HEK293 (cell line): ENCODE measurements around the gene ABCC10.
"Not testable (repeated sequence)": the region's sequence is repeated elsewhere in the genome, so short reads cannot be mapped to it uniquely, and the experiment has no call there.

Source experiments
- CTCF ChIA-PET: fragments of 350-600 bp; formaldehyde crosslinking; extraction: SDS; loops from one replicate; lab custom pipeline; 2021; ENCODE audit warnings: antibody characterized with exemption; lab: Yijun Ruan, JAX
- POLR2A ChIA-PET: fragments of 300-600 bp; formaldehyde crosslinking; extraction: SDS; loops from one replicate; lab custom pipeline; 2020; ENCODE audit warnings: antibody characterized with exemption, inconsistent platforms; lab: Yijun Ruan, JAX
- H3K27ac ChIP-seq: fragments of 200-500 bp; sonication (Bioruptor generic); 2 replicates; pipeline ENCODE4 v1.5.1; 2014; ENCODE audit warnings: low read depth, low read length, control low read depth, inconsistent platforms; ENCODE audit errors: extremely low read depth
- H3K36me3 ChIP-seq, 2 experiments: fragments of 200-500 bp in 1 of 2; sonication (Bioruptor generic) in 1 of 2; 1 replicate in 1 of 2; 2 replicates in 1 of 2; pipeline ENCODE4 v1.5.1; 2014 to 2017; ENCODE audit warnings: inconsistent platforms in 2 of 2, low read length in 2 of 2; ENCODE audit not compliant: control insufficient read depth in 2 of 2, insufficient read depth in 1 of 2
- H3K4me1 ChIP-seq: fragments of 200-500 bp; sonication (Bioruptor generic); 2 replicates; pipeline ENCODE4 v1.5.1; 2014; ENCODE audit warnings: mild to moderate bottlenecking, low read length, inconsistent platforms; ENCODE audit not compliant: control insufficient read depth, insufficient read depth
- H3K4me3 ChIP-seq: 2 replicates; pipeline ENCODE4 v1.5.1; 2011; ENCODE audit warnings: low read depth, mild to moderate bottlenecking, control low read depth, low read length, moderate library complexity
- H3K9me3 ChIP-seq: fragments of 200-500 bp; sonication (Bioruptor generic); 2 replicates; pipeline ENCODE4 v1.5.1; 2014; ENCODE audit warnings: low read depth, low read length, inconsistent platforms; ENCODE audit not compliant: control insufficient read depth, insufficient read depth
- EGR2 ChIP-seq: fragments of 450-650 bp; formaldehyde crosslinking; IDR thresholded peaks from 2 replicates; pipeline ENCODE4 v1.5.1; 2016; ENCODE audit warnings: low read depth, missing biosample characterization, missing genetic modification characterization
- HOXA7 ChIP-seq: sonication (generic); formaldehyde crosslinking; IDR thresholded peaks from 2 replicates; pipeline ENCODE4 v1.8.1; 2022; ENCODE audit warnings: missing genetic modification reagents, borderline replicate concordance
- SALL2 ChIP-seq: fragments of 450-650 bp; formaldehyde crosslinking; IDR thresholded peaks from 2 replicates; pipeline ENCODE4 v1.5.0; 2017; ENCODE audit warnings: missing biosample characterization, mild to moderate bottlenecking, missing genetic modification characterization, borderline replicate concordance
- SP2 ChIP-seq: fragments of 450-650 bp; formaldehyde crosslinking; IDR thresholded peaks from 2 replicates; pipeline ENCODE4 v1.5.1; 2016; ENCODE audit warnings: missing biosample characterization, missing genetic modification characterization
- TRIM28 ChIP-seq: IDR thresholded peaks from 2 replicates; pipeline ENCODE4 v1.6.1; 2011; ENCODE audit warnings: low read length, control low read depth, borderline replicate concordance
- ZBTB17 ChIP-seq: fragments of 450-650 bp; formaldehyde crosslinking; IDR thresholded peaks from 2 replicates; pipeline ENCODE4 v1.5.1; 2016; ENCODE audit warnings: missing biosample characterization, missing genetic modification characterization
- ZFP37 ChIP-seq: fragments of 450-650 bp; formaldehyde crosslinking; IDR thresholded peaks from 2 replicates; pipeline ENCODE4 v1.5.1; 2016; ENCODE audit warnings: missing biosample characterization, missing genetic modification characterization
- ZNF121 ChIP-seq: fragments of 450-650 bp; formaldehyde crosslinking; IDR thresholded peaks from 2 replicates; pipeline ENCODE4 v1.5.1; 2016; ENCODE audit warnings: missing biosample characterization, missing genetic modification characterization
- ZNF138 ChIP-seq: fragments of 450-650 bp; formaldehyde crosslinking; IDR thresholded peaks from 2 replicates; pipeline ENCODE4 v1.5.1; 2016; ENCODE audit warnings: missing biosample characterization, missing genetic modification characterization, borderline replicate concordance
- ZNF169 ChIP-seq: fragments of 450-650 bp; formaldehyde crosslinking; IDR thresholded peaks from 2 replicates; pipeline ENCODE4 v1.5.1; 2016; ENCODE audit warnings: missing biosample characterization, missing genetic modification characterization
- ZNF274 ChIP-seq, 2 experiments: fragments of 200-500 bp in 1 of 2; fragments of 450-650 bp in 1 of 2; sonication (Bioruptor generic) in 1 of 2; formaldehyde crosslinking in 1 of 2; IDR thresholded peaks; 2 replicates each; pipeline versions ENCODE4 v1.5.1 to v1.6.1; 2014 to 2016; ENCODE audit warnings: borderline replicate concordance in 1 of 2, inconsistent platforms in 1 of 2, low read length in 1 of 2, missing biosample characterization in 1 of 2, missing genetic modification characterization in 1 of 2
- ZNF324 ChIP-seq: fragments of 450-650 bp; formaldehyde crosslinking; IDR thresholded peaks from 2 replicates; pipeline ENCODE4 v1.5.1; 2016; ENCODE audit warnings: missing biosample characterization, missing genetic modification characterization
- ZNF350 ChIP-seq: fragments of 450-650 bp; formaldehyde crosslinking; IDR thresholded peaks from 2 replicates; pipeline ENCODE4 v1.5.0; 2017; ENCODE audit warnings: missing biosample characterization, mild to moderate bottlenecking, missing genetic modification characterization
- ZNF600 ChIP-seq: fragments of 450-650 bp; formaldehyde crosslinking; IDR thresholded peaks from 2 replicates; pipeline ENCODE4 v1.5.1; 2016; ENCODE audit warnings: missing biosample characterization, missing genetic modification characterization
- ZNF747 ChIP-seq: fragments of 450-650 bp; formaldehyde crosslinking; IDR thresholded peaks from 2 replicates; pipeline ENCODE4 v1.5.1; 2016; ENCODE audit warnings: missing biosample characterization, missing genetic modification characterization
- ZNF843 ChIP-seq: fragments of 450-650 bp; formaldehyde crosslinking; IDR thresholded peaks from 2 replicates; pipeline ENCODE4 v1.5.1; 2016; ENCODE audit warnings: missing biosample characterization, missing genetic modification characterization
- TF ChIP-seq, protein P1 (sequence below): fragments of 450-650 bp; formaldehyde crosslinking; IDR thresholded peaks from 2 replicates; pipeline ENCODE4 v1.5.1; 2016; ENCODE audit warnings: missing biosample characterization, missing genetic modification characterization
- TF ChIP-seq, protein P2 (sequence below): fragments of 450-650 bp; formaldehyde crosslinking; IDR thresholded peaks from 2 replicates; pipeline ENCODE4 v1.5.1; 2016; ENCODE audit warnings: missing biosample characterization, missing genetic modification characterization, low read depth
- TF ChIP-seq, protein P3 (sequence below): fragments of 450-650 bp; formaldehyde crosslinking; IDR thresholded peaks from 2 replicates; pipeline ENCODE4 v1.5.1; 2017; ENCODE audit warnings: missing biosample characterization, mild to moderate bottlenecking, missing genetic modification characterization, moderate library complexity
- TF ChIP-seq, protein P4 (sequence below): fragments of 450-650 bp; formaldehyde crosslinking; conservative IDR thresholded peaks from 2 replicates; pipeline ENCODE4 v1.5.1; 2016; ENCODE audit warnings: low read depth, missing biosample characterization, missing genetic modification characterization

ABCC10 gene

DNA sequence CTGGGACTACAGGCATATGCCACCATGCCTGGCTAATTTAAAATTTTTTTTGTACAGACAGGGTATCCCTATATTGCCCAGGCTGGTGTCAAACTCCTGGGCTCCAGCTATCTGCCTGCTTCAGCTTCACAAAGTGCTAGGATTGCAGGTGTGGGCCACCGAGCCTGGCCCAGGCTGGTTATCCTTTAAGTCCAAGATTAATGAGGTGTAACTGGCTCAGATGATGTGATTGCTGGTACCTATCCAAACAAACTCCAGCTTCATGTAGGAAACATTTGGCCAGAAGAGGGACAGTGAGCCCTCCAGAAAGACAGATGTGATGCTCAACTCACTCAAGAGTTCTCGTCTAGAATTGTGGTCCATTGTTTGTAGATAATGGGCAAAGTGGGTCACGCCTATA, 48.7 kb upstream of the ABCC10 start:
- POLR2A ChIA-PET, result interaction anchor here (0.6 to 1.3 kb wide), 4 partner anchors 9 to 98 kb away, joined by 3 to 4 read pairs (median 4); partner anchors contain the start of genes ABCC10 and ZNF318
- no peak overlapping the region for H3K27ac ChIP-seq
- no peak overlapping the region for H3K4me3 ChIP-seq
- TF ChIP-seq ZNF350 (tag by site-specific recombination) (no peak), ZNF121 (no peak), HOXA7 (no peak), ZBTB17 (tag by site-specific recombination) (0 out of 2 replicates have a peak, but pooled peaks have one; percentile 33), ZNF274 (IDR thresholded peaks at IDR 0.05; ENCODE audit: low read length) (no peak), ZNF274 (tag by site-specific recombination; IDR thresholded peaks at IDR 0.05; ENCODE audit: borderline replicate concordance) (no peak)
- TF ChIP-seq, protein P1, sequence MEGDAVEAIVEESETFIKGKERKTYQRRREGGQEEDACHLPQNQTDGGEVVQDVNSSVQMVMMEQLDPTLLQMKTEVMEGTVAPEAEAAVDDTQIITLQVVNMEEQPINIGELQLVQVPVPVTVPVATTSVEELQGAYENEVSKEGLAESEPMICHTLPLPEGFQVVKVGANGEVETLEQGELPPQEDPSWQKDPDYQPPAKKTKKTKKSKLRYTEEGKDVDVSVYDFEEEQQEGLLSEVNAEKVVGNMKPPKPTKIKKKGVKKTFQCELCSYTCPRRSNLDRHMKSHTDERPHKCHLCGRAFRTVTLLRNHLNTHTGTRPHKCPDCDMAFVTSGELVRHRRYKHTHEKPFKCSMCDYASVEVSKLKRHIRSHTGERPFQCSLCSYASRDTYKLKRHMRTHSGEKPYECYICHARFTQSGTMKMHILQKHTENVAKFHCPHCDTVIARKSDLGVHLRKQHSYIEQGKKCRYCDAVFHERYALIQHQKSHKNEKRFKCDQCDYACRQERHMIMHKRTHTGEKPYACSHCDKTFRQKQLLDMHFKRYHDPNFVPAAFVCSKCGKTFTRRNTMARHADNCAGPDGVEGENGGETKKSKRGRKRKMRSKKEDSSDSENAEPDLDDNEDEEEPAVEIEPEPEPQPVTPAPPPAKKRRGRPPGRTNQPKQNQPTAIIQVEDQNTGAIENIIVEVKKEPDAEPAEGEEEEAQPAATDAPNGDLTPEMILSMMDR (tag by site-specific recombination), result 0 out of 2 replicates have a peak, but pooled peaks have one; percentile 15
- TF ChIP-seq, protein P2, sequence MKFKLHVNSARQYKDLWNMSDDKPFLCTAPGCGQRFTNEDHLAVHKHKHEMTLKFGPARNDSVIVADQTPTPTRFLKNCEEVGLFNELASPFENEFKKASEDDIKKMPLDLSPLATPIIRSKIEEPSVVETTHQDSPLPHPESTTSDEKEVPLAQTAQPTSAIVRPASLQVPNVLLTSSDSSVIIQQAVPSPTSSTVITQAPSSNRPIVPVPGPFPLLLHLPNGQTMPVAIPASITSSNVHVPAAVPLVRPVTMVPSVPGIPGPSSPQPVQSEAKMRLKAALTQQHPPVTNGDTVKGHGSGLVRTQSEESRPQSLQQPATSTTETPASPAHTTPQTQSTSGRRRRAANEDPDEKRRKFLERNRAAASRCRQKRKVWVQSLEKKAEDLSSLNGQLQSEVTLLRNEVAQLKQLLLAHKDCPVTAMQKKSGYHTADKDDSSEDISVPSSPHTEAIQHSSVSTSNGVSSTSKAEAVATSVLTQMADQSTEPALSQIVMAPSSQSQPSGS (tag by site-specific recombination), result no peak
- TF ChIP-seq, protein P3, sequence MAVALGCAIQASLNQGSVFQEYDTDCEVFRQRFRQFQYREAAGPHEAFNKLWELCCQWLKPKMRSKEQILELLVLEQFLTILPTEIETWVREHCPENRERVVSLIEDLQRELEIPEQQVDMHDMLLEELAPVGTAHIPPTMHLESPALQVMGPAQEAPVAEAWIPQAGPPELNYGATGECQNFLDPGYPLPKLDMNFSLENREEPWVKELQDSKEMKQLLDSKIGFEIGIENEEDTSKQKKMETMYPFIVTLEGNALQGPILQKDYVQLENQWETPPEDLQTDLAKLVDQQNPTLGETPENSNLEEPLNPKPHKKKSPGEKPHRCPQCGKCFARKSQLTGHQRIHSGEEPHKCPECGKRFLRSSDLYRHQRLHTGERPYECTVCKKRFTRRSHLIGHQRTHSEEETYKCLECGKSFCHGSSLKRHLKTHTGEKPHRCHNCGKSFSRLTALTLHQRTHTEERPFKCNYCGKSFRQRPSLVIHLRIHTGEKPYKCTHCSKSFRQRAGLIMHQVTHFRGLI, result no peak
- H3K4me1 ChIP-seq, result no peaks in the 10 kb centered on the region
- CTCF ChIA-PET, result interaction anchor here (1.5 kb wide), 1 partner anchor 129 kb away, joined by 3 read pairs; no protein-coding TSS in a partner anchor
- no peaks in the 10 kb centered on the region for H3K36me3 ChIP-seq
- no peaks in the 10 kb centered on the region for H3K9me3 ChIP-seq

DNA sequence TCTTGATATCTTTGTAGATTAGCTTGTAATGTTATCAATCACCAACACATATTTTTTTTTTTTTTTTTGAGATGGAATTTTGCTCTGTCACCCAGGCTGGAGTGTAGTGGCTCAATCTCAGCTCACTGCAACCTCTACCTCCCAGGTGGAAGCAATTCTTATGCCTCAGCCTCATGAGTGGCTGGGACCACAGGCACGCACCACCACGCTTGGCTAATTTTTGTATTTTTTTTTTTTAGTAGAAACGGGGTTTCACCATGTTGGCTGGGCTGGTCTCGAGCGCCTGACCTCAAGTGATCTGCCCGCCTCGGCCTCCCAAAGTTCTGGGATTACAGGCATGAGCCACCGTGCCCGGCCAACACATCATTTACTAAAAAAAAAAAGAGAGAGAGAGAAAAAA, 46.5 kb upstream of the ABCC10 start:
- H3K4me3 ChIP-seq, H3K27ac ChIP-seq, H3K36me3 ChIP-seq, H3K4me1 ChIP-seq, H3K9me3 ChIP-seq: not testable (repeated sequence)
- CTCF ChIA-PET, result interaction anchor here (0.7 kb wide), 1 partner anchor 11 kb away, joined by 3 read pairs; the partner anchor contains the start of gene ZNF318
- POLR2A ChIA-PET, result interaction anchor here (0.7 kb wide), 1 partner anchor 77 kb away, joined by 3 read pairs; no protein-coding TSS in a partner anchor

DNA sequence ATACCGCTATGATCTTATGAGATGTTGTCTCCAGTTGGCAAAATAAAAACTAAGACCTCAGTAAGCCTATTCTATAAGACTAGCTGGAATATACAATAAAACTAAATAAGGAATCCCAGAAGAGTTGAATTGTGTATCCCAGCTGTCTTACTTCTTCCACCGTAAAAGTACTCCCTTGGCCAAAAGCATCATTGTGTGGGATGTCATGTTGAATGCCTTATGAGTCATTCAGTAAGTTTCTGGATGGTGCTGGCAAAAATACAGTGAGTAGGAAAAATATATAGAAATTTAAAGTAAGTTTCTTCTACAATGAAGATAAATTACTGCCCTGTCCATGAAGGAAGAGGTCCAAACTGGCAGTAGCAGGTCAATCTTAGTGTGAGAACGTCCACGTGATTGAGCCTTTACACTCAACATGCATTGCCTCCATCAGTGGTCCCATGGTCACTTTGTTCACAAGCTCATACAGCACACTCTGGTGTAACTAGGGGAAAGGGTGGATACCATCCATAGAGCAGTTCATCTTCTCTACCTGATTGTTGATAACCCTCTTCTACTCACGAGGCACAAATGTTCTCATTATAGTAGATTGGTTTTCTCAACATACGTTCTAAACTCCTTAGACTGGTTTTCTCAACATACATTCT, 44.2 kb upstream of the ABCC10 start:
- POLR2A ChIA-PET, result interaction anchor here (0.6 kb wide), 2 partner anchors 98 to 195 kb away, joined by 3 to 11 read pairs; no protein-coding TSS in a partner anchor
- TF ChIP-seq ZFP37 (no peak), ZNF843 (tag by site-specific recombination) (no peak), ZNF600 (tag by site-specific recombination) (no peak), SALL2 (tag by site-specific recombination) (no peak), ZNF324 (tag by site-specific recombination) (no peak), EGR2 (tag by site-specific recombination) (no peak), ZNF169 (tag by site-specific recombination) (no peak), SP2 (tag by site-specific recombination) (no peak), ZNF138 (no peak), TRIM28 (no peak), HOXA7 (no peak), ZNF747 (tag by site-specific recombination) (no peak)
- TF ChIP-seq, protein P4, sequence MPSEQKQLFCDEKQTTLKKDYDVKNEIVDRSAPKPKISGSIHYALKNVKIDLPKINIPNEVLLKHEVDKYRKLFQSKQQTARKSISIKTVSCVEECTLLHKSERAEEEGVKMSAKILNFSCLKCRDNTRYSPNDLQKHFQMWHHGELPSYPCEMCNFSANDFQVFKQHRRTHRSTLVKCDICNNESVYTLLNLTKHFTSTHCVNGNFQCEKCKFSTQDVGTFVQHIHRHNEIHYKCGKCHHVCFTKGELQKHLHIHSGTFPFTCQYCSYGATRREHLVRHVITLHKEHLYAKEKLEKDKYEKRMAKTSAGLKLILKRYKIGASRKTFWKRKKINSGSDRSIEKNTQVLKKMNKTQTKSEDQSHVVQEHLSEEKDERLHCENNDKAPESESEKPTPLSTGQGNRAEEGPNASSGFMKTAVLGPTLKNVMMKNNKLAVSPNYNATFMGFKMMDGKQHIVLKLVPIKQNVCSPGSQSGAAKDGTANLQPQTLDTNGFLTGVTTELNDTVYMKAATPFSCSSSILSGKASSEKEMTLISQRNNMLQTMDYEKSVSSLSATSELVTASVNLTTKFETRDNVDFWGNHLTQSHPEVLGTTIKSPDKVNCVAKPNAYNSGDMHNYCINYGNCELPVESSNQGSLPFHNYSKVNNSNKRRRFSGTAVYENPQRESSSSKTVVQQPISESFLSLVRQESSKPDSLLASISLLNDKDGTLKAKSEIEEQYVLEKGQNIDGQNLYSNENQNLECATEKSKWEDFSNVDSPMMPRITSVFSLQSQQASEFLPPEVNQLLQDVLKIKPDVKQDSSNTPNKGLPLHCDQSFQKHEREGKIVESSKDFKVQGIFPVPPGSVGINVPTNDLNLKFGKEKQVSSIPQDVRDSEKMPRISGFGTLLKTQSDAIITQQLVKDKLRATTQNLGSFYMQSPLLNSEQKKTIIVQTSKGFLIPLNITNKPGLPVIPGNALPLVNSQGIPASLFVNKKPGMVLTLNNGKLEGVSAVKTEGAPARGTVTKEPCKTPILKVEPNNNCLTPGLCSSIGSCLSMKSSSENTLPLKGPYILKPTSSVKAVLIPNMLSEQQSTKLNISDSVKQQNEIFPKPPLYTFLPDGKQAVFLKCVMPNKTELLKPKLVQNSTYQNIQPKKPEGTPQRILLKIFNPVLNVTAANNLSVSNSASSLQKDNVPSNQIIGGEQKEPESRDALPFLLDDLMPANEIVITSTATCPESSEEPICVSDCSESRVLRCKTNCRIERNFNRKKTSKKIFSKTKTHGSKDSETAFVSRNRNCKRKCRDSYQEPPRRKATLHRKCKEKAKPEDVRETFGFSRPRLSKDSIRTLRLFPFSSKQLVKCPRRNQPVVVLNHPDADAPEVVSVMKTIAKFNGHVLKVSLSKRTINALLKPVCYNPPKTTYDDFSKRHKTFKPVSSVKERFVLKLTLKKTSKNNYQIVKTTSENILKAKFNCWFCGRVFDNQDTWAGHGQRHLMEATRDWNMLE, result no peak
- TF ChIP-seq, all 188 proteins: peak for 0
- no peak overlapping the region for H3K4me3 ChIP-seq
- no peak overlapping the region for H3K27ac ChIP-seq
- no peaks in the 10 kb centered on the region for H3K9me3 ChIP-seq
- CTCF ChIA-PET, result interaction anchor here (0.6 to 1.8 kb wide), 4 partner anchors 20 to 124 kb away, joined by 3 to 7 read pairs (median 4); no protein-coding TSS in a partner anchor
- no peaks in the 10 kb centered on the region for H3K4me1 ChIP-seq
- H3K36me3 ChIP-seq, result no peaks in the 10 kb centered on the region
